G401.6 (cell line): ENCODE measurements around the gene PANX2.

Experiments
- FAIRE-seq: peaks from 2 replicates; lab custom pipeline; 2012; peaks lifted over from hg19 to GRCh38; lab: Jason Lieb, UNC

Gene PANX2

DNA sequence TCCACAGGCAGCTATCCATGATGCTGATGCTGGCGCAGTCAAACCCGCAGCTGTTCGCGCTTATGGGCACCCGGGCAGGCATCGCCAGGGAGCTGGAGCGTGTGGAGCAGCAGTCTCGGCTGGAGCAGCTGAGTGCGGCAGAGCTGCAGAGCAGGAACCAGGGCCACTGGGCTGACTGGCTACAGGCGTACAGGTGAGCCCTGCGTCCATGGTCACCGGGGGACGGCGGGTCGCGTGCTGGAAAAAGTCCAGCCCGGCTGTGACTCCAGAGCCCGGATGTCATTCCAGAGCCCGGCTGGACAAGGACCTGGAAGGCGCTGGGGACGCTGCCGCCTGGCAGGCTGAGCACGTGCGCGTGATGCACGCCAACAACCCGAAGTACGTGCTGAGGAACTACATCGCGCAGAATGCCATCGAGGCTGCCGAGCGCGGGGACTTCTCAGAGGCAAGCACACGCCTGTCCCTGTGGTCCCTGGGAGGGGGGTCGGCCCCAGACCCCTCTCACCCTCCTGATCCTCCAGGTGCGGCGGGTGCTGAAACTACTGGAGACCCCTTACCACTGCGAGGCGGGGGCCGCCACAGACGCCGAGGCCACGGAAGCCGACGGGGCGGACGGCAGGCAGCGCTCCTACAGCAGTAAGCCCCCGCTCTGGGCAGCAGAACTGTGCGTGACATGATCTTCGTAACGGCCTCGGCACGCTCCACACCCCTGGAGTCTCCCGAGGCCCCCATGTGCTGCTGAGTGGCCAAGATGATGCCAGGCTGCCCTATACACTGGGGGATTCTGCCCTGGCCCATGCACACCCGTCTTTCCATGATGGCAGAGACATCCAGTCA lies 46.4 kb downstream of the PANX2 start:
- FAIRE-seq, result no peak

- FAIRE-seq, result no peak
These were observed 47.1 kb downstream of the PANX2 start for GRCh38 chr22:50217543-50218152.

GRCh38 chr22:50218153-50218995 lies 47.8 kb downstream of the PANX2 start:
- FAIRE-seq, result no peak

DNA sequence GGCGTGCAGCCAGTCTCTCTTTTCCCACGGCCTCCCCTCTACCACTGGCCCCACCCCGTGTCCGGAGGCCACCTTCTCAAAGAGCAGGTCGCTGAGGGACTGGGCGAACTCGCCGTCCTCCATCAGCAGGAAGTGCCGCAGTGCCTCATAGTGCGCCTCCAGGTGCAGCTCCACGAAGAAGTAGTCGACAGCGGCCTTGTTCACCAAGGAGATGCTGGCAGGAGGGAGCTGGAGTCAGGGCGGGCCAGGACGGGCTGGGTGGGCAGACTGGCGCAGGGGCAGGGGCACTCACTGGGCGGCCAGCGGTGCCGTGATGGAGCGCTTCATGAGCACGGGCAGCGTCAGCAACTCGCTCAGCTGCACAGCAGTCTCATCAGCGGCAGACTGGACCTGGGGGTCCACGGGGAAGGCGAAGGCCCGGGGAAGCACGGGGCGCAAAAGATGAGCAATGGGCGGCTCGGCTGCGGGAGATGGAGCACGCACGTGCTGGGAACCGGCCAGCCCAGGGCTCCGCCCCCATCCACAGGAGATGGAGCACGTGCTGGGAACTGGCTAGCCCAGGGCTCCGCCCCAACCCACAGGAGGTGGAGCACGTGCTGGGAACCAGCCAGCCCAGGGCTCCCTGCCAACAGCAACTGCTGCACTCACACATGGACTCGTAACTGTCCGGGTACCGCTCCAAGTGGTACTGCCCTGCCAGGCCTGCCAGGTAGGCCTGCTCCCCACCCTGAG lies 48.6 kb downstream of the PANX2 start:
- no peak for FAIRE-seq

GRCh38 chr22:50219800-50220602 lies 49.5 kb downstream of the PANX2 start:
- no peak for FAIRE-seq

DNA sequence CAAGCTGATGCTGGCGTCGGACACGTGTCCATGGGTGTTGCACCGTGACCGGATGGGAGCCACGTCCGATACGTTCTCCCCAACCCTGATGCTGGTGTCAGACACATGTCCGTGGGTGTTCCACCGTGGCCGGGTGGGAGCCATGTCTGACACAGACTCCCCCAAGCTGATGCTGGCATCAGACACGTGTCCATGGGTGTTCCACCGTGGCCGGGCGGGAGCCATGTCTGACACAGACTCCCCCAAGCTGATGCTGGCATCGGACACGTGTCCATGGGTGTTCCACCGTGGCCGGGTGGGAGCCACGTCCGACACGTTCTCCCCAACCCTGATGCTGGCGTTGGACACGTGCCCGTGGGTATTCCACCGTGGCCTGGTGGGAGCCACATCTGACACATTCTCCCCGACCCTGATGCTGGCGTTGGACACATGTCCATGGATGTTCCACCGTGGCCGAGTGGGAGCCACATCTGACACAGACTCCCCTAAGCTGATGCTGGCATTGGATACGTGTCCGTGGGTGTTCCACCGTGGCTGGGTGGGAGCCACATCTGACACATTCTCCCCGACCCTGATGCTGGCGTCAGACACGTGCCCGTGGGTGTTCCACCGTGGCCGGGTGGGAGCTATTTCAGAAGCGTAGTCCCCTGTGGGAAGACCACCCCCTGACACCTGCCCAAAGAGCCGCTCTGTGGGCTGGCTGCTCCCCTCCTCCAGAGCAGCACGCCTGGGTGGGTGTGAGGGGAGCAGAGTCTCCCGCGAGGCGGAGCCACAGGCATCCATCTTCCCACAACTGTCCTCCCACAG lies 50.3 kb downstream of the PANX2 start:
- no peak for FAIRE-seq

DNA sequence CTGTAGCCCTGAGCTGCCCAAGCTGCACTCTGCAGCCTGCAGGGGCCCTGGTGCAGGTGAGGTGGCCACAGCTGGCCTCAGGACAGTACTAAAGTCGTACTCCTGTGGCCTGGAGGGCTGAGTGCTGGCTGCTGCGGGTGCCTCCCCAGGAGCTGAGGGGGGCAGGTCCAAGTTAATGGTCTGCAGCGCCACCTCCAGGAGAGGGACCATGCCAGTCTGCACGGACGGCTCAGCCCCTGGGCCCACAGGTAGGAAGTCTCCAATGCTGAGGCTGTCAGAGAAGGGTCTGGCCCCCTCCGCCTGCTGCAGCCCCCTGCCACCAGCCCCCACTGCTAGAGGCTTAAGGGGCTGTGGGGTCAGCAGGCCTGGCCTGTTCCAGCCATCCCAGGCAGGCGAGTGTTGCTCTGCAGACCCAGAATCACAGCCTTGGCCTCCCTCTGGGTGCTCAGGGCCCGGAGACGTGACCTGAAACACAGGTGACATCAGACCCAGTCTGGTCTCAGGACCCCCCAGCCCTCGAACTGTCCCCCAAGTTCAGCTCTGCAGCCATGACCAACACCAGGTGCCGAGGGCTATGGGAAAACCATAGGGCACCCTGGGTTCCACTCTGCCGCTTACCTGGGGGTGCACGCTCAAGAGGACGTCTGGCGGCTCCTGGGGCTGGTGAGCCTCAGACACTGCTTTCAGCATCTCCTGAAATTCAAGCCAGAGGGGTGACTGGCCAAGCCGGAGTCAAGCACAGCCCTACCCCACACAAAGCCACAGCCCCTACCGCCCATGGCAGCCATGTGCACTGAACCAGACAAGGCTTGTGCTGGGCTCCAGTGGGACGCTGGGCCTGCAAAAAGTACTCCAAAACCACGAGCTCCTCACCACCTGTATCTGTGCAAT lies 51.1 kb downstream of the PANX2 start:
- FAIRE-seq, result no peak

- FAIRE-seq, result no peak
These were observed 52.0 kb downstream of the PANX2 start for GRCh38 chr22:50222508-50222907.

DNA sequence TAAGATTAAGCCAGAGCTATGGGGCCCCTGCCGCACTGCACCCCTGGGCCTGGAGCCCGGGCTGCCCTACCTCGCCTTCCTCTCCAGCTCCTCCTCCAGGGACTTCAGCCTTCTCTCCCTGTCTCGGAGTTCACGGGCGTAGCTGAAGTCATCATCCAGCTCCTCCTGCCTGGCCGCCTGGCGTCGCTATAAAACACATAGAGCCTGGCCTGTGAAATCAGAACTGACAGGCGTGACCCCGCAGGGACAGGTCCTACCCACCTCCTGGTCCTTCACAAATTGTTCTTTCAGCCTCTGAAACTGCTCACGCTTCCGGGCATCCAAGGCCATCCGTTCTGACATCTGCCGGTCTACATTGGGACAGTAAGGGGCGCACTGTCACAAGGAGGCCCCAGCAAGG lies 53.5 kb downstream of the PANX2 start:
- no peak for FAIRE-seq

GRCh38 chr22:50225200-50225969 lies 54.9 kb downstream of the PANX2 start:
- no peak for FAIRE-seq

GRCh38 chr22:50226063-50226874 lies 55.7 kb downstream of the PANX2 start:
- FAIRE-seq, result no peak

DNA sequence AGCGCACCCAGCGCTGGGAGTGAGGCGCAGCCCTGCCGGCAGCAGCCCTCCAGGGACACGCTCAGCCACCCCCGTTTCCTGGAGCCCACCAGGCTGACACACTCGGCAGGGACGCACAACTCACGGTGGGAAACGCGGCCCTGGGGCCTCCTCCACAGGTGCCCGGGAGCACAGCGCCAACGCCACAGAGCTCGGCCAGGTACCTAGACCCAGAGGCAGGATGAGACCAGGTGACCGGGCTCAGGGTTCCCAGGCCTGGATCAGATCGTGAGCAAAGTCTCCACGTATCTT lies 56.3 kb downstream of the PANX2 start:
- FAIRE-seq, result no peak

- FAIRE-seq, result no peak
These were observed 57.2 kb downstream of the PANX2 start for GRCh38 chr22:50227579-50228215.

GRCh38 chr22:50228366-50228765 lies 57.8 kb downstream of the PANX2 start:
- no peak for FAIRE-seq

DNA sequence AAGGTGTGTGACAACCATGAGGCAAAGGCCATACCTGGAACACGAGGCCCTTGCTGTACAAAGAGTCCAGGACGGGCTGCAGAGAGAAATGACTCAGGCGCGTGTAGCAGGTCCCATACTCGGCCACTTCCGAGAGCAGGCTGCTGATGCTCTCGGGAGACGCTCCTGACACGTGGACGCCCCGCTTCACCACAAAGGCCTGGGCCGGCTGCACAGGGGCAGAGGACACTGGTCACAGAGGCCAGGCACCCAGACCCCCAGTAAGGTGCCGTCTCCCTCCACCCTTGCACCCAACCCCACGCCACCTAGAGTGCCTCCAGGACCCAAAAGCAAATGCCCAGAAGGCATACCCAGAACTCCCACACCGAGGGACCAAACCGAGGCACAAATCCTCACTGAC lies 58.8 kb downstream of the PANX2 start:
- FAIRE-seq, result no peak
